Dermis microvascular lymphatic vessel endothelial cell (primary cell): Measurements from ENCODE around the gene KRT84. TPM values are rescaled to one million over a fixed set of nuclear protein-coding genes. Genes with fewer than 3 reads are reported as not detected.
A peak's percentile ranks its signal among the peaks of the same experiment; 100 is the strongest.
"Not testable (repeated sequence)": the region's sequence is repeated elsewhere in the genome, so short reads cannot be mapped to it uniquely, and the experiment has no call there.

Source experiments
- DNase-seq, 2 donors: peaks; one replicate each; pipeline versions ENCODE4 v3.0.0 to v3.0.0-alpha.2; 2010; ENCODE audit warnings: low read depth in 2 of 2
- total RNA-seq: library from RNA; depleted of rRNA; stranded (reverse); fragments of >200 nt; gene quantifications from 2 replicates; pipeline ENCODE4 v1.2.1, GENCODE V29; 2014

Gene KRT84
- total RNA-seq, 1 donor from 2014 or later = not detected

- DNase-seq = no peak
Observed at GRCh38 chr12:52346593-52346992, 38.9 kb downstream of the KRT84 start.

GRCh38 chr12:52345041-52345440, 40.4 kb downstream of the KRT84 start:
- DNase-seq = not testable (repeated sequence)

- no peak for DNase-seq
Observed at GRCh38 chr12:52344111-52344510, 41.3 kb downstream of the KRT84 start.

GRCh38 chr12:52343550-52343949, 41.9 kb downstream of the KRT84 start:
- DNase-seq = no peak

GRCh38 chr12:52342781-52343490, 42.5 kb downstream of the KRT84 start:
- no peak for DNase-seq

GRCh38 chr12:52341066-52341580, 44.3 kb downstream of the KRT84 start:
- DNase-seq = no peak

DNA sequence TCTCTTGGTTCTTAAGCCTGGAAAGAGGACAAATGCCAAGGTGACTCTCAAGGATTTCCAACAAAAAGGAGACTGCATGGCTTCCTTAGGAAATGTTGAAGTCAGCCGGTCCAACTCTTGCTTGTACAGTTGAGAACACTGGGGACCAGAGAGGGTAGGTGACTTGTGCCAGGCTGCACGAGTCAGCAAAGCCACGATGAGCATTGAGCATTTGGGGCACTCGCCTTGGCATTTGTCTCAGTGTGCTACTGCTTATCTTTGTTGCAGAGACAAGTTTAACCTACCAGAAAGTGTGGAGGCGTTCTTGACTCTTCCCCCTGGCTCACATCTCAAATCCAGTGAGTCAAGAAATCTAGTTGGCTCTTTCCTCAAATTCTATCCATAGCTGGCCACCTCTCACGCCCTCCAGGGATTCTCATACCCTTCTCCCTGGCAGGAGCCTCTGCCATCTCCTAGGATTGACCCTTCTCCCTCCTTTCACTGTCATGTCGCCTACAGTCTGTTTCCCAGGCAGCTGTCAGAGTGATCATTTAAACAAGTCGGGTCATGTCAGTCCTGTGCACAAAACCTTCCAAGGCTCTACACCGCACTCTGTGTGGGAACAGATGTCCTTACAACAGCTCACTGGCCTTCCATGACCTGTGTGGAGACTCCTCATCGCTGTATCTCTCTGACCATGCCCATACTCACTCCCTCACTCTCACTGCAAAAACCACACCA, 47.1 kb downstream of the KRT84 start:
- DNase-seq = no peak

DNA sequence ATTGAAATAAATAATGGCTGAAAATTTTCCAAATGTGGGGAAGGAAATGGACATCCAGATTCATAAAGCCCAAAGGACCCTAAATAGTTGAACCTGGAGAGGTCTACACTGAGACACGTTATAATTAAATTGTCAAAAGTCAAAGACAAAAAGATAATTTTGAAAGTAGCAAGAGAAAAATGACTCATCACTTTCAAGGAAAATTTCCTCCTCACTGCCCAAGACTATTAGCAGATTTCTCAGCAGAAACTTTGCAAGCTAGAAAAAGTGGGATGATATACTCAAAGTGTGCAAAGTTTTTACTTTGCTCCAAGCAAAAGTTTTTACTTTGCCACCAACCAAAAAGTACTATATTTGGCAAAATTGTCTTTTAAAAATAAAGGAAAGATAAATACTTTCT, 48.4 kb downstream of the KRT84 start:
- DNase-seq = no peak

- DNase-seq = no peak
Observed at GRCh38 chr12:52336641-52337040, 48.8 kb downstream of the KRT84 start.

DNA sequence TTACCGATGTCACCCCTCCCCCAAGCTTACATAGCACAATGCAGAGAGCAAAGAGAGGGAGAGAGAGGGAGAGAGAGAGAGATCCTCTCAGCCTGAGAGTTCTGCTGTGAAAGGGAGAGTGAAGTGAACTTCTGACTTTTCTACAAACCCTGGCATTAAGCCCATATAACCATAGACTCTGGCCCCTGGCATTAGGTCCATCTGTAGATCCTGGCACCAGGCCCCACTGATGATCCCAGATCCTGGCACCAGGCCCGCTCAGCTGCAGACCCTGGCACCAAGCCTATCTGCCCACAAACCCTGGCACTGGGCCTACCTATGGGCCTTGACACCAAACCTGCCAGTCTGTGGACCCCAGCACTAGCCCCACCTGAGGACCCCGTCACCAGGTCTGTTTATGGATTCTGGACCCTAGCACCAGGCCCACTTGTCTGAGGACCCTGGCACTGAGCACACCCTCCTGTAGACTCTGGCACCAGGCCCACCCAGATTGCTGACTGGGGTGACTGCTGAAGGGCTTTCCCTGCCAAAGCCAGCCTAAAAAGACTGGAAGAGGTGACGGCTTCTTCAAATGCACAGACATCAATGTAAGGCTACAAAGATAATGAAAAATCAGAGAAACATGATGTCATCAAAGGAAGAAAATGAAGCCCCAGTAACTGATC, 49.7 kb downstream of the KRT84 start:
- DNase-seq = peak in 1 of 2 donors; percentile 8

DNA sequence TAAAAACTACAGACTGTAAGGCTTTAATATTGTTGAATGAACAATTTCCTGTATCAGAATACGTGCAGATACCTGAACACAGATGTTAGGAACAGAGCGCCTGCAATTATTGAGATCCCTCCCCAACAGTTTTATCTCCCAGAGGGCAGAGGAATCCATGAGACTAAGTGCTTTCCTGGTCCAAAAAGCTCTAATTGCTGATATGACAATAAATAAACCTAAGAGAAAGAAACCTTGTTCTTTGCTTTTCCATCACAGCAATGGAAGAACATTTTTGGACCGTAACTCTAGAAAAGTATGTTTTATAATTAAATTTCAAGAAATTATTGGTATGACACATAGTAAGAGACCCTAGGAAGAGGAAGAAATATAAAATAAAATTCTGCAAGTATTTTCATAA, 51.3 kb downstream of the KRT84 start:
- DNase-seq = no peak

DNA sequence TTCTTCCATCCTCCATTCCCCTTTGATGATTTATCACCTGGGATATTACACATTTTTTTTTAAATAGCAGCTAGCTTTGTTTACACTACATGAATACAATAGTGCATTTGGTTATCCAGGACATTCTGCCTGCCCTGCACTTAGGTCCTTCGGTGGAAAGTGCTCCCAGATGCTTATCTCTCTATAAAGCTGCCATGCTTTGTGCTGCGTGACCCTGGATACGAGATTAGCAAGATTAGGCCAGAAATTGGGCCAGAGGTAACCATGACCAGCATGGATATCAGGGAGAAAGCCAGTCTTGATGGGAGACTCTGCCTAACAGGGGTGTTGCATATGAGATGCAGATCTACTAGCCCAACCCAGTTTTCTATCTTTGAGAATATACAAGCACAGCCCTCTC, 52.1 kb downstream of the KRT84 start:
- no peak for DNase-seq

GRCh38 chr12:52332381-52332780, 53.1 kb downstream of the KRT84 start:
- DNase-seq = no peak

DNA sequence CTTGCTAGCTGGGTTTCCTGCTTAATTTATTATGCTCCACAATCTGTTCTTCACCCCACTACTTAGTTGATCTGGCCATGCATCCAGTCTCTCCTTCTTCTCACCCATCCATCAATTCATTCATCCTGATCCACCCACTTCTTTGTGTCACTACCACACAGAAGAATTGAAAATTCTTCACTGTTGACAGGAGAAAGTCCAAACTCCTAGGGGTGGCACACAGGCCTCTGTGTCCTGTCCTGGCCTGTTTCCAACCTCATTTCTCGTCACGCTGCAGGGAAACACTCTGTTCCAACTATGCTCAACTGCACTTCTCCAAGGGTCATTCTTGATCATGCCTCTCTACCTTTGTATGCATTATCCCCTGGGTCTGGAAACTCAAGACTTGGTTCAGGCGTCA, 53.6 kb downstream of the KRT84 start:
- no peak for DNase-seq

- DNase-seq = no peak
Observed at GRCh38 chr12:52331039-52331438, 54.4 kb downstream of the KRT84 start.

GRCh38 chr12:52327830-52328500, 57.5 kb downstream of the KRT84 start:
- DNase-seq = no peak

Other genes with a start within 250 kb of the KRT84 start
- gene KRT80, start 193.6 kb downstream of the KRT84 start, total RNA-seq = 0.13 and 0.39 TPM in 2 replicates
- gene KRT7, start 152.4 kb downstream of the KRT84 start, total RNA-seq = 7.0 and 52.2 TPM in 2 replicates
- under 0.01 TPM in 1 of 2 replicates, not detected in the other for gene KRT86, start 111.0 kb downstream of the KRT84 start, total RNA-seq
- 0.13 TPM in 1 of 2 replicates, not detected in the other for gene KRT81, start 94.1 kb downstream of the KRT84 start, total RNA-seq
- not detected in 2 replicates for gene KRT83, start 64.3 kb downstream of the KRT84 start, total RNA-seq
- not detected in 2 replicates for gene KRT85, start 18.2 kb downstream of the KRT84 start, total RNA-seq
- gene KRT82, start 20.7 kb upstream of the KRT84 start, total RNA-seq = not detected in 2 replicates
- gene KRT75, start 48.7 kb upstream of the KRT84 start, total RNA-seq = not detected in 2 replicates
- not detected in 2 replicates for gene KRT6B, start 66.5 kb upstream of the KRT84 start, total RNA-seq
- not detected in 2 replicates for gene KRT6C, start 88.2 kb upstream of the KRT84 start, total RNA-seq
- 0.13 TPM in 1 of 2 replicates, not detected in the other for gene KRT6A, start 107.6 kb upstream of the KRT84 start, total RNA-seq
- gene KRT5, start 134.7 kb upstream of the KRT84 start, total RNA-seq = under 0.01 and 0.13 TPM in 2 replicates
- gene KRT71, start 167.5 kb upstream of the KRT84 start, total RNA-seq = not detected in 2 replicates
- gene KRT74, start 188.2 kb upstream of the KRT84 start, total RNA-seq = not detected in 2 replicates
- not detected in 2 replicates for gene KRT72, start 215.8 kb upstream of the KRT84 start, total RNA-seq
- not detected in 2 replicates for gene KRT73, start 232.9 kb upstream of the KRT84 start, total RNA-seq